PC-3 (cell line): ENCODE measurements around the gene CHST11. TPM values are rescaled to one million over a fixed set of nuclear protein-coding genes. Genes with fewer than 3 reads are reported as not detected.

ENCODE experiments used
- ATAC-seq: fragments of 200-7000 bp; cut with Tn5 transposase; 2 replicates; pipeline ENCODE4 v1.9.1; 2020; ENCODE audit warnings: mild to moderate bottlenecking, moderate library complexity
- BruUV-seq: library from RNA; stranded (reverse); fragments of 400-500 nt; replicated peaks from 2 replicates; lab custom pipeline; 2021; lab: Mats Ljungman, UMichigan
- CTCF ChIA-PET: fragments of 300-600 bp; sonication (Branson Sonifier 250); formaldehyde crosslinking; loops from one replicate; lab custom pipeline; 2022; ENCODE audit warnings: antibody characterized with exemption; lab: Charles Lee
- POLR2A ChIA-PET: fragments of 300-600 bp; sonication (Branson Sonifier 250); formaldehyde crosslinking; loops from one replicate; lab custom pipeline; 2022; ENCODE audit warnings: antibody characterized with exemption; ENCODE audit not compliant: unreplicated experiment; lab: Charles Lee
- DNase-seq: peaks from one replicate; pipeline ENCODE4 v3.0.0-alpha.2; 2015
- H2AFZ ChIP-seq: fragments of 300-600 bp; sonication (generic); 2 replicates; pipeline ENCODE4 v1.6.0; 2016; ENCODE audit warnings: antibody characterized with exemption, low read length
- H3F3A ChIP-seq: fragments of 300-600 bp; sonication (generic); one replicate; pipeline ENCODE4 v1.6.0; 2017; ENCODE audit warnings: antibody characterized with exemption, low read length, control low read depth, mild to moderate bottlenecking; ENCODE audit not compliant: unreplicated experiment
- H3K27ac ChIP-seq: fragments of 300-600 bp; sonication (generic); 2 replicates; pipeline ENCODE4 v1.5.1; 2016; ENCODE audit warnings: mild to moderate bottlenecking, low read length
- H3K27me3 ChIP-seq: fragments of 300-600 bp; sonication (generic); 2 replicates; pipeline ENCODE4 v1.6.1; 2016; ENCODE audit warnings: low read length, mixed read lengths
- H3K36me3 ChIP-seq: fragments of 300-600 bp; sonication (generic); 2 replicates; pipeline ENCODE4 v1.6.1; 2016; ENCODE audit warnings: low read depth, mixed run types, low read length, mixed read lengths
- H3K4me1 ChIP-seq: fragments of 300-600 bp; sonication (generic); 2 replicates; pipeline ENCODE4 v1.5.1; 2016; ENCODE audit warnings: low read length; ENCODE audit not compliant: insufficient read depth
- H3K4me2 ChIP-seq: fragments of 300-600 bp; sonication (generic); 2 replicates; pipeline ENCODE4 v1.6.0; 2016; ENCODE audit warnings: low read length
- H3K4me3 ChIP-seq: fragments of 300-600 bp; sonication (generic); 2 replicates; pipeline ENCODE4 v1.5.1; 2016; ENCODE audit warnings: mild to moderate bottlenecking, low read length, mixed read lengths
- H3K79me2 ChIP-seq: fragments of 300-600 bp; sonication (generic); 2 replicates; pipeline ENCODE4 v1.6.1; 2017; ENCODE audit warnings: low read length, mixed read lengths
- H3K9ac ChIP-seq: fragments of 300-600 bp; sonication (generic); 2 replicates; pipeline ENCODE4 v1.6.0; 2016; ENCODE audit warnings: mild to moderate bottlenecking, low read length
- H3K9me2 ChIP-seq: fragments of 300-600 bp; sonication (generic); replicated peaks from 2 replicates; pipeline ENCODE4 v1.6.1; 2016; ENCODE audit warnings: mixed run types, low read length, mixed read lengths
- H3K9me3 ChIP-seq: fragments of 300-600 bp; sonication (generic); 2 replicates; pipeline ENCODE4 v1.6.1; 2016; ENCODE audit warnings: low read length, mixed read lengths
- H4K20me1 ChIP-seq: fragments of 300-600 bp; sonication (generic); 2 replicates; pipeline ENCODE4 v1.6.1; 2016; ENCODE audit warnings: low read length, mixed read lengths
- EZH2 ChIP-seq: fragments of 300-600 bp; sonication (generic); IDR thresholded peaks from one replicate; pipeline ENCODE4 v1.6.1; 2017; ENCODE audit warnings: antibody characterized with exemption, mild to moderate bottlenecking, low read length; ENCODE audit not compliant: unreplicated experiment
- EZH2phosphoT487 ChIP-seq: fragments of 300-600 bp; sonication (generic); IDR thresholded peaks from 2 replicates; pipeline ENCODE4 v1.6.1; 2018; ENCODE audit warnings: mild to moderate bottlenecking, antibody characterized with exemption, low read length, borderline replicate concordance
- intact Hi-C: fragments of 100-400 bp; cut with micrococcal nuclease; formaldehyde crosslinking; loops from 2 replicates; pipeline ENCODE4 v1.9.0; 2023
- total RNA-seq: library from RNA; depleted of rRNA; stranded (reverse); fragments of >200 nt; gene quantifications from 2 replicates; pipeline ENCODE4 v1.2.3, GENCODE V29; 2014
- TF ChIP-seq, protein P1 (sequence below): fragments of 300-600 bp; sonication (generic); conservative IDR thresholded peaks from 2 replicates; pipeline ENCODE4 v1.5.1; 2017; ENCODE audit warnings: antibody characterized with exemption, low read depth, mild to moderate bottlenecking, low read length

CHST11 gene
- total RNA-seq, 1 experiment from 2014 or later: 53.5 TPM

DNA sequence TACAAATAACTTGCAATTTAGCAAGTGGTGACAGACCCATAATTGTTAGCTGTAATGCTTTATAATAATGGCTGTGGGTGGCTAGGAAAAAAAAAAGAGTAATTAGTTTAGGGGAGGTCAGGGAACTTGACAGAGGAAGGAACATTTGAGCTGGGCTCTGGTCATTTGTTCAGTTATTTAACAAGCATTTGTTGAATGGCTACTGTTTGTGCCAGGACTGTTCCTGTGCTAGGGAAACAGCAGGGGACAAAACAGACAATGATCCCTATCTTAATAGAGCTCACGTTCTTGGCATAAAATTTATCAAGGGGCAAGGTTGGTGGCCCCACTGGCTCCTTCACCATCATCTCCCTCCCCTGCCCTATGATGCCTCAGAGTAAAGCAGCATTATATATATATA lies 18.5 kb downstream of the CHST11 start:
- DNase-seq (no peak), ATAC-seq (no peak)
- Histone ChIP-seq H3K4me2 (no peak overlapping the region), H3K9ac (no peak overlapping the region), H3K4me3 (no peak overlapping the region), H3K27ac (no peak overlapping the region), H3K27me3 (no peaks in the 10 kb centered on the region), H3K9me3 (0 out of 2 replicates have a peak, but pooled peaks cover 5% of the 10 kb centered on the region), H4K20me1 (no peaks in the 10 kb centered on the region), H3K4me1 (no peaks in the 10 kb centered on the region), H2AFZ (no peak overlapping the region), H3K79me2 (peaks cover 37% of the 10 kb centered on the region), H3F3A (no peaks in the 10 kb centered on the region), H3K36me3 (peaks cover 15% of the 10 kb centered on the region), H3K9me2 (no peaks in the 10 kb centered on the region)
- intact Hi-C loops: no loop called here
- TF ChIP-seq, protein P1, sequence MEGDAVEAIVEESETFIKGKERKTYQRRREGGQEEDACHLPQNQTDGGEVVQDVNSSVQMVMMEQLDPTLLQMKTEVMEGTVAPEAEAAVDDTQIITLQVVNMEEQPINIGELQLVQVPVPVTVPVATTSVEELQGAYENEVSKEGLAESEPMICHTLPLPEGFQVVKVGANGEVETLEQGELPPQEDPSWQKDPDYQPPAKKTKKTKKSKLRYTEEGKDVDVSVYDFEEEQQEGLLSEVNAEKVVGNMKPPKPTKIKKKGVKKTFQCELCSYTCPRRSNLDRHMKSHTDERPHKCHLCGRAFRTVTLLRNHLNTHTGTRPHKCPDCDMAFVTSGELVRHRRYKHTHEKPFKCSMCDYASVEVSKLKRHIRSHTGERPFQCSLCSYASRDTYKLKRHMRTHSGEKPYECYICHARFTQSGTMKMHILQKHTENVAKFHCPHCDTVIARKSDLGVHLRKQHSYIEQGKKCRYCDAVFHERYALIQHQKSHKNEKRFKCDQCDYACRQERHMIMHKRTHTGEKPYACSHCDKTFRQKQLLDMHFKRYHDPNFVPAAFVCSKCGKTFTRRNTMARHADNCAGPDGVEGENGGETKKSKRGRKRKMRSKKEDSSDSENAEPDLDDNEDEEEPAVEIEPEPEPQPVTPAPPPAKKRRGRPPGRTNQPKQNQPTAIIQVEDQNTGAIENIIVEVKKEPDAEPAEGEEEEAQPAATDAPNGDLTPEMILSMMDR: no peak
- TF ChIP-seq EZH2phosphoT487: no peak
- no peak for TF ChIP-seq EZH2
- ChIA-PET CTCF (no interaction called here), POLR2A (interaction anchor here (0.6 kb wide), 1 partner anchor 109 kb away, joined by 4 read pairs; no protein-coding TSS in a partner anchor)
- BruUV-seq: no TSS peak

- BruUV-seq: no TSS peak
- no peak overlapping the region for H3K4me3 ChIP-seq
- H3K79me2 ChIP-seq: peaks cover 37% of the 10 kb centered on the region; the same call in 1 of the 2 replicates
- ChIA-PET CTCF (interaction anchor here (0.7 kb wide), 1 partner anchor 76 kb away, joined by 3 read pairs; no protein-coding TSS in a partner anchor), POLR2A (no interaction called here)
- H3K27ac ChIP-seq: no peak overlapping the region
- H3K9me2 ChIP-seq: no peaks in the 10 kb centered on the region
- no peaks in the 10 kb centered on the region for H3F3A ChIP-seq
- no peak overlapping the region for H3K9ac ChIP-seq
- intact Hi-C loops: no loop called here
- H2AFZ ChIP-seq: no peak overlapping the region
- TF ChIP-seq, protein P1: no peak
- TF ChIP-seq EZH2phosphoT487 (no peak), EZH2 (no peak)
- H3K36me3 ChIP-seq: peaks cover 15% of the 10 kb centered on the region
- no peak overlapping the region for H3K4me2 ChIP-seq
- ATAC-seq: no peak
- H3K4me1 ChIP-seq: peaks cover 12% of the 10 kb centered on the region
- H3K27me3 ChIP-seq: no peaks in the 10 kb centered on the region
- H4K20me1 ChIP-seq: no peaks in the 10 kb centered on the region
- DNase-seq: no peak
- H3K9me3 ChIP-seq: 0 out of 2 replicates have a peak, but pooled peaks cover 5% of the 10 kb centered on the region
These were observed 21.0 kb downstream of the CHST11 start for GRCh38 chr12:104477510-104478390.
